Measurements from ENCODE around the gene ZNF786.
A peak's percentile ranks its signal among the peaks of the same experiment; 100 is the strongest.

Gene ZNF786

GRCh38 chr7:149028346-149029109 lies 62.0 kb downstream of the ZNF786 start, which contains the start of gene PDIA4:
Gene PDIA4, minus strand, starts transcription at chr7:149028505. Its CDS starts 97 bp downstream, at chr7:149028408.
- peak; percentile 100 for DNase-seq

- peak; percentile 14 for DNase-seq
These were observed 62.7 kb downstream of the ZNF786 start for GRCh38 chr7:149027611-149028345.

GRCh38 chr7:149027055-149027454 lies 63.5 kb downstream of the ZNF786 start:
- no peak for DNase-seq

- no peak for DNase-seq
These were observed 66.9 kb downstream of the ZNF786 start for GRCh38 chr7:149023662-149024061.

GRCh38 chr7:149022756-149023360 lies 67.7 kb downstream of the ZNF786 start:
- DNase-seq: no peak

- DNase-seq: no peak
These were observed 68.8 kb downstream of the ZNF786 start for GRCh38 chr7:149021725-149022062.

GRCh38 chr7:149020483-149020882 lies 70.0 kb downstream of the ZNF786 start:
- no peak for DNase-seq
